Aorta (tissue), 5 donors: Measurements from ENCODE around the gene ADAD2. TPM values are rescaled to one million over a fixed set of nuclear protein-coding genes. Genes with fewer than 3 reads are reported as not detected.

Experiments used
- ATAC-seq: fragments of 200-7000 bp; cut with Tn5 transposase; one replicate; pipeline ENCODE4 v1.9.1; 2022; ENCODE audit warnings: moderate library complexity; ENCODE audit not compliant: low FRiP score
- DNase-seq, 2 donors: peaks; one replicate each; pipeline ENCODE4 v3.0.0-alpha.2; 2020
- H3K27ac ChIP-seq, 2 donors: one replicate each; pipeline ENCODE4 v1.5.1; 2013; ENCODE audit warnings: low read length in 2 of 2, mild to moderate bottlenecking in 2 of 2, moderate library complexity in 2 of 2, control low read depth in 1 of 2, inconsistent platforms in 1 of 2, low read depth in 1 of 2
- H3K27me3 ChIP-seq, 2 donors: one replicate each; pipeline ENCODE4 v1.6.1; 2013; ENCODE audit warnings: control low read depth in 1 of 2, low read length in 1 of 2, mild to moderate bottlenecking in 1 of 2, moderate library complexity in 1 of 2; ENCODE audit not compliant: insufficient read depth in 2 of 2, control insufficient read depth in 1 of 2
- H3K36me3 ChIP-seq, 2 donors: one replicate each; pipeline ENCODE4 v1.6.1; 2013; ENCODE audit warnings: control low read depth in 1 of 2, low read length in 1 of 2, mild to moderate bottlenecking in 1 of 2; ENCODE audit not compliant: insufficient read depth in 2 of 2, control insufficient read depth in 1 of 2
- H3K4me1 ChIP-seq, 2 donors: one replicate each; pipeline ENCODE4 v1.6.1; 2013; ENCODE audit warnings: low read length in 2 of 2, control low read depth in 1 of 2, mild to moderate bottlenecking in 1 of 2, moderate library complexity in 1 of 2; ENCODE audit not compliant: insufficient read depth in 2 of 2, control insufficient read depth in 1 of 2
- H3K4me3 ChIP-seq, 2 donors: one replicate each; pipeline ENCODE4 v1.5.1; 2013; ENCODE audit warnings: low read length in 2 of 2, control low read depth in 1 of 2, mild to moderate bottlenecking in 1 of 2
- H3K9me3 ChIP-seq: one replicate; pipeline ENCODE4 v1.6.1; 2013; ENCODE audit warnings: mild to moderate bottlenecking, low read length; ENCODE audit not compliant: control insufficient read depth
- WGBS, 2 donors: extraction: QIAGEN DNeasy Blood & Tissue Kit; methylation state at CpG; one replicate each; pipeline ENCODE4 v1.1.7; 2013; 5-methylcytosine and 5-hydroxymethylcytosine counted together
- intact Hi-C, 2 donors: fragments of 100-400 bp; cut with DNase I; formaldehyde crosslinking; loops; one replicate each; pipeline versions ENCODE4 v1.14.2 to v1.15.0; 2022
- polyA plus RNA-seq, 2 donors: library from polyadenylated mRNA; stranded (reverse); fragments of 200-250 nt; gene quantifications; one replicate each; pipeline ENCODE4 v1.2.3, GENCODE V29; 2013
- total RNA-seq, 2 donors: library from RNA; stranded (reverse); fragmentation: NEBNext Ultra II Directional; extraction: Animal tissue kit (Norgen Biotek cat#: 25700); gene quantifications; one replicate each; pipeline ENCODE4 v1.2.1, GENCODE V29; 2021
- donor health status: healthy with polysubstance abuse.
- donor health status: Bipolar disorder and iron deficiency.
- donor health status: DM: no; HTN: no; CAD: no.
- donor health status: DM: no; HTN: no; CAD: no.
- donor health status: DM: yes; HTN: yes; CAD: no.

Gene ADAD2
- total and polyA plus RNA-seq, 4 donors: 0.33 to 1.0 TPM; not detected in 2

GRCh38 chr16:84241778-84242177, 50.8 kb downstream of the ADAD2 start:
- Histone ChIP-seq H3K36me3 (no peaks in the 10 kb centered on the region), H3K4me3 (no peak overlapping the region), H3K4me1 (no peaks in the 10 kb centered on the region), H3K9me3 (peaks cover 8% of the 10 kb centered on the region), H3K27me3 (peaks cover 0 to 2% of the 10 kb centered on the region in 2 donors), H3K27ac (no peak overlapping the region)
- DNase-seq (no peak), ATAC-seq (no peak)
- WGBS, 2 donors: 58 to 69% methylated on average over 1 of the region's 1 CpG
- intact Hi-C loops: no loop called here

DNA sequence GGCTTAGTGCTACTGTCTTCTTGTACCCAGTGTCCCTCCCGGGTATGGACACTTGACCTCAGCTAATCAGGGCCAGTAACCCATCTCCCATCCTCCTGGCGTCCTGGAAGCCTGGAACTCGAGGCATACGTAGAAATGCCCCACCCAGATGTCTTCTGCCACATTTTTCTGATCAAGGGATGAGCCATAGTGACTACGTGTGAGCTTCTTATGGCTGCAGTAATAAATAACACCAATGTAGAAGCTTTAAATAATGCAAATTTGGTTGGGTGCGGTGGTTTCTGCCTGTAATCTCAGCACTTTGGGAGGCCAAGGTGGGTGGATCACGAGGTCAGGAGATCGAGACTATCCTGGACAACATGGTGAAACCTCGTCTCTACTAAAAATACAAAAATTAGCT, 51.9 kb downstream of the ADAD2 start:
- no peak for ATAC-seq

GRCh38 chr16:84243732-84244131, 52.8 kb downstream of the ADAD2 start:
- DNase-seq (no peak), ATAC-seq (no peak)
- intact Hi-C loops: no loop called here
- Histone ChIP-seq H3K36me3 (no peaks in the 10 kb centered on the region), H3K27ac (no peak overlapping the region), H3K9me3 (peaks cover 8% of the 10 kb centered on the region), H3K4me1 (no peaks in the 10 kb centered on the region), H3K4me3 (no peak overlapping the region), H3K27me3 (peaks cover 0 to 2% of the 10 kb centered on the region in 2 donors)
- WGBS, 2 donors: 89 to 93% methylated on average over 1 of the region's 1 CpG

More for the DNA sequence above, 51.9 kb downstream of the ADAD2 start:
- no peaks in the 10 kb centered on the region for H3K4me1 ChIP-seq
- DNase-seq: no peak
- intact Hi-C loops: no loop called here
- peaks cover 0 to 2% of the 10 kb centered on the region in 2 donors for H3K27me3 ChIP-seq
- H3K27ac ChIP-seq: no peak overlapping the region
- 83 to 85% methylated on average over 9 of the region's 9 CpGs for WGBS, 2 donors
- H3K9me3 ChIP-seq: peaks cover 8% of the 10 kb centered on the region
- H3K36me3 ChIP-seq: no peaks in the 10 kb centered on the region
- no peak overlapping the region for H3K4me3 ChIP-seq

DNA sequence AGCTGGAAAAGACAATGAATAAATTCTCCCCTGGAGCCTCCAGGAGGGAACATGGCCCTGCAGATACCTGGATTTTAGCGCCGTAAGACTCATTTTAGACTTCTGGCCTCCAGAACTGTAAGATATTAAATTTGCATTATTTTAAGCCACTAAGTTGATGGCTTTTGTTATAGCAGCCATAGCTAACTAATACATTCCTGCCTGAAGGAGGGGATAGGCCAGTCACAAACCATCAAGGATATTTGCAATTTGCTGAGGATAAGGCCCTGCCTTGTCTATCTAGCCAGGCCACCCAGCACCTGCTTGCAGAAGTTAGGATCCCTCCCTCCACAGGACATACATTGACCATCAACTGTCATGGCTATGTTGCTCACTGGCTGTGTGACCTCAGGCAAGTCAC, 53.8 kb downstream of the ADAD2 start:
- Histone ChIP-seq H3K9me3 (peaks cover 8% of the 10 kb centered on the region), H3K36me3 (no peaks in the 10 kb centered on the region)
- 95 to 100% methylated on average over 2 of the region's 2 CpGs for WGBS, 2 donors

GRCh38 chr16:84245956-84246678, 55.2 kb downstream of the ADAD2 start:
- H3K36me3 ChIP-seq: no peaks in the 10 kb centered on the region
- peaks cover 8% of the 10 kb centered on the region for H3K9me3 ChIP-seq
- H3K4me1 ChIP-seq: no peaks in the 10 kb centered on the region
- DNase-seq (no peak), ATAC-seq (no peak)
- H3K27me3 ChIP-seq: peaks cover 0 to 2% of the 10 kb centered on the region in 2 donors
- H3K27ac ChIP-seq: no peak overlapping the region
- no peak overlapping the region for H3K4me3 ChIP-seq
- intact Hi-C loops: no loop called here
- WGBS, 2 donors: 85 to 86% methylated on average over 10 of the region's 10 CpGs

More for the DNA sequence above, 53.8 kb downstream of the ADAD2 start:
- H3K27me3 ChIP-seq: peaks cover 0 to 2% of the 10 kb centered on the region in 2 donors
- intact Hi-C loops: no loop called here
- DNase-seq (no peak), ATAC-seq (no peak)
- H3K4me1 ChIP-seq: no peaks in the 10 kb centered on the region
- H3K4me3 ChIP-seq: no peak overlapping the region
- no peak overlapping the region for H3K27ac ChIP-seq

GRCh38 chr16:84246679-84247077, 55.7 kb downstream of the ADAD2 start:
- H3K4me1 ChIP-seq: no peaks in the 10 kb centered on the region
- H3K36me3 ChIP-seq: no peaks in the 10 kb centered on the region
- H3K27ac ChIP-seq: no peak overlapping the region
- peaks cover 0 to 2% of the 10 kb centered on the region in 2 donors for H3K27me3 ChIP-seq
- DNase-seq: no peak
- no peak overlapping the region for H3K4me3 ChIP-seq
- intact Hi-C loops: no loop called here
- 79 to 84% methylated on average over 5 of the region's 5 CpGs for WGBS, 2 donors
- ATAC-seq: no peak
- H3K9me3 ChIP-seq: peaks cover 8% of the 10 kb centered on the region

Other genes with a start within 250 kb of the ADAD2 start
- gene OSGIN1, start 237.9 kb upstream of the ADAD2 start, total RNA-seq: 10 to 100 TPM; 10.3 to 13.6 TPM
- 10 to 100 TPM; 10.0 to 13.7 TPM for gene OSGIN1, start 237.9 kb upstream of the ADAD2 start, polyA plus RNA-seq
- under 1 TPM; 0.23 to 0.75 TPM for gene NECAB2, start 222.9 kb upstream of the ADAD2 start, total RNA-seq
- gene NECAB2, start 222.9 kb upstream of the ADAD2 start, polyA plus RNA-seq: not detected
- gene SLC38A8, start 148.4 kb upstream of the ADAD2 start, total RNA-seq: not detected
- not detected for gene SLC38A8, start 148.4 kb upstream of the ADAD2 start, polyA plus RNA-seq
- gene MBTPS1, start 74.2 kb upstream of the ADAD2 start, total RNA-seq: 100 to 1,000 TPM in 1 of 2 donors, 10 to 100 TPM in 1; 75.0 to 108 TPM
- 10 to 100 TPM; 28.9 to 68.3 TPM for gene MBTPS1, start 74.2 kb upstream of the ADAD2 start, polyA plus RNA-seq
- 10 to 100 TPM; 14.6 to 20.5 TPM for gene HSDL1, start 46.0 kb upstream of the ADAD2 start, total RNA-seq
- 10 to 100 TPM; 11.4 to 19.0 TPM for gene HSDL1, start 46.0 kb upstream of the ADAD2 start, polyA plus RNA-seq
- under 1 TPM; 0.19 to 0.48 TPM for gene DNAAF1, start 45.8 kb upstream of the ADAD2 start, total RNA-seq
- gene DNAAF1, start 45.8 kb upstream of the ADAD2 start, polyA plus RNA-seq: 1 to 10 TPM in 1 of 2 donors, not detected in 1; 1.4 TPM
- 10 to 100 TPM; 46.6 to 50.9 TPM for gene TAF1C, start 4.1 kb upstream of the ADAD2 start, total RNA-seq
- gene TAF1C, start 4.1 kb upstream of the ADAD2 start, polyA plus RNA-seq: 10 to 100 TPM in 1 of 2 donors, 1 to 10 TPM in 1; 8.4 to 80.9 TPM
- not detected for gene KCNG4, start 48.9 kb downstream of the ADAD2 start, total RNA-seq
- gene KCNG4, start 48.9 kb downstream of the ADAD2 start, polyA plus RNA-seq: under 1 TPM; 0.03 to 0.13 TPM
- gene WFDC1, start 103.7 kb downstream of the ADAD2 start, total RNA-seq: 10 to 100 TPM; 11.8 to 33.5 TPM
- gene WFDC1, start 103.7 kb downstream of the ADAD2 start, polyA plus RNA-seq: 10 to 100 TPM; 23.0 to 72.2 TPM
- under 1 TPM in 1 of 2 donors, not detected in 1; 0.49 TPM for gene ATP2C2, start 177.4 kb downstream of the ADAD2 start, total RNA-seq
- 1 to 10 TPM in 1 of 2 donors, not detected in 1; 4.3 TPM for gene ATP2C2, start 177.4 kb downstream of the ADAD2 start, polyA plus RNA-seq